Measurements from ENCODE around the gene S100PBP. TPM values are rescaled to one million over a fixed set of nuclear protein-coding genes. Genes with fewer than 3 reads are reported as not detected.

S100PBP gene
- total and polyA plus RNA-seq, 9 of the 15 experiments (the other 6 are each of a cell fraction or from before 2014, with no cell fraction given), result 22.9 to 60.2 (median 32.9) TPM

GRCh38 chr1:32876341-32877210 lies 59.1 kb downstream of the S100PBP start:
- peak; percentile 85 for ATAC-seq
- H3K4me2 ChIP-seq (ENCODE audit: insufficient read depth, low read length), result no peak overlapping the region
- H3K79me2 ChIP-seq (ENCODE audit: control insufficient read depth, insufficient read depth, low read length), result no peaks in the 10 kb centered on the region
- ChIA-PET POLR2A (interaction anchor here (0.6 to 1.7 kb wide), 3 partner anchors 16 to 153 kb away, joined by 3 to 5 read pairs (median 3); no protein-coding TSS in a partner anchor), CTCF (ENCODE audit: low intra/inter-chr PET ratio) (interaction anchor here (0.6 to 3.6 kb wide), 7 partner anchors 9 to 236 kb away, joined by 3 to 29 read pairs (median 3); no protein-coding TSS in a partner anchor)
- H3K27me3 ChIP-seq (ENCODE audit: control insufficient read depth in 2 of 2, insufficient read depth in 2 of 2, low read length in 2 of 2), result peaks cover 15 to 39% of the 10 kb centered on the region in 2 experiments; a peak in 4 of 5 replicates
- peak; percentile 72 to 89 (median 86) for DNase-seq (ENCODE audit: extremely low read depth in 1 of 4, low spot score in 3 of 4)
- in situ Hi-C loops (cut with MboI) (loop anchor here (25.0 kb wide), 1 partner anchor 736 kb away; no protein-coding TSS in a partner anchor), intact Hi-C loops (cut with micrococcal nuclease) (loop anchor here (2.0 kb wide), 1 partner anchor 208 kb away; no protein-coding TSS in a partner anchor)
- no peak overlapping the region for H2AFZ ChIP-seq (ENCODE audit: low read depth, low read length)
- H3K9me1 ChIP-seq (ENCODE audit: control insufficient read depth, insufficient read depth, low read length), result no peaks in the 10 kb centered on the region
- WGBS (ENCODE audit: insufficient coverage, low coverage, missing lambda C conversion rate), result 7% methylated on average over 16 of the region's 16 CpGs
- peaks cover 24% of the 10 kb centered on the region for H4K20me1 ChIP-seq (replicated peaks; ENCODE audit: control insufficient read depth, insufficient read depth, low read length)
- no TSS peak for BruUV-seq (replicated peaks)
- H3K27ac ChIP-seq (ENCODE audit: extremely low read depth, low read depth, low read length), result no peak overlapping the region
- no peaks in the 10 kb centered on the region for H3K36me3 ChIP-seq (ENCODE audit: control insufficient read depth, insufficient read depth, low read length)
- peaks cover 2 to 6% of the 10 kb centered on the region in 2 experiments; a peak in 3 of 5 replicates for H3K4me1 ChIP-seq (replicated peaks in 1 of 2; ENCODE audit: control insufficient read depth in 2 of 2, insufficient read depth in 2 of 2, low read length in 2 of 2)
- H3K9ac ChIP-seq (ENCODE audit: insufficient read depth in 1 of 2, low read depth in 2 of 2, low read length in 2 of 2), result no peak overlapping the region
- H3K9me3 ChIP-seq (replicated peaks; ENCODE audit: control insufficient read depth, insufficient read depth, low read depth, low read length), result no peaks in the 10 kb centered on the region
- peak; percentile 75 for FAIRE-seq
- no peak overlapping the region for H3K4me3 ChIP-seq
- 0 out of 2 replicates have a peak, but pooled peaks have one; percentile 34 for TF ChIP-seq XRCC5 (IDR thresholded peaks at IDR 0.05; ENCODE audit: low read depth, low read length)
- TF ChIP-seq SAFB (IDR thresholded peaks at IDR 0.05; ENCODE audit: borderline replicate concordance, low read depth, low read length), result peak; percentile 72; the same call in 1 of the 2 replicates
- TF ChIP-seq ZBED1 (IDR thresholded peaks at IDR 0.05), result no peak
- peak; percentile 76 for TF ChIP-seq MYC (IDR thresholded peaks at IDR 0.05; ENCODE audit: low read depth, low read length)
- no peak for TF ChIP-seq MYC (CRISPR knock-in tag; IDR thresholded peaks at IDR 0.05; ENCODE audit: borderline replicate concordance, low read depth)
- no peak for TF ChIP-seq NONO (IDR thresholded peaks at IDR 0.05; ENCODE audit: low read depth in 2 of 2, low read length in 1 of 2)
- peak in 1 of 3 experiments; percentile 50 for TF ChIP-seq YY1 (IDR thresholded peaks at IDR 0.05; ENCODE audit: borderline replicate concordance in 1 of 3, control insufficient read depth in 1 of 3, extremely low read depth in 1 of 3, insufficient read depth in 3 of 3, insufficient read length in 1 of 3, insufficient replicate concordance in 2 of 3, low read depth in 1 of 3, low read length in 2 of 3)
- 0 out of 2 replicates have a peak, but pooled peaks have one; percentile 39 for TF ChIP-seq CREM (IDR thresholded peaks at IDR 0.05; ENCODE audit: low read depth)
- TF ChIP-seq ZNF695 (CRISPR knock-in tag; IDR thresholded peaks at IDR 0.05), result no peak
- 0 out of 4 replicates have a peak, but pooled peaks of 1 of the 2 experiments have one; percentile 39 for TF ChIP-seq MLLT1 (IDR thresholded peaks at IDR 0.05)
- TF ChIP-seq FOXJ3 (CRISPR knock-in tag; IDR thresholded peaks at IDR 0.05), result no peak
- no peak for TF ChIP-seq RERE (CRISPR knock-in tag; IDR thresholded peaks at IDR 0.05; ENCODE audit: borderline replicate concordance)

Data from K562 (cell line).